Erythroblast (primary cell): ENCODE data around the gene PAX2.

Experiments
- GATA1 ChIP-seq: IDR thresholded peaks from 2 replicates; pipeline ENCODE4 v1.6.1; 2011; ENCODE audit warnings: low read depth, mild to moderate bottlenecking, control low read depth, low read length, moderate library complexity
- POLR2A ChIP-seq: IDR thresholded peaks from 2 replicates; pipeline ENCODE4 v1.6.1; 2011; ENCODE audit warnings: mild to moderate bottlenecking, low read length

DNA sequence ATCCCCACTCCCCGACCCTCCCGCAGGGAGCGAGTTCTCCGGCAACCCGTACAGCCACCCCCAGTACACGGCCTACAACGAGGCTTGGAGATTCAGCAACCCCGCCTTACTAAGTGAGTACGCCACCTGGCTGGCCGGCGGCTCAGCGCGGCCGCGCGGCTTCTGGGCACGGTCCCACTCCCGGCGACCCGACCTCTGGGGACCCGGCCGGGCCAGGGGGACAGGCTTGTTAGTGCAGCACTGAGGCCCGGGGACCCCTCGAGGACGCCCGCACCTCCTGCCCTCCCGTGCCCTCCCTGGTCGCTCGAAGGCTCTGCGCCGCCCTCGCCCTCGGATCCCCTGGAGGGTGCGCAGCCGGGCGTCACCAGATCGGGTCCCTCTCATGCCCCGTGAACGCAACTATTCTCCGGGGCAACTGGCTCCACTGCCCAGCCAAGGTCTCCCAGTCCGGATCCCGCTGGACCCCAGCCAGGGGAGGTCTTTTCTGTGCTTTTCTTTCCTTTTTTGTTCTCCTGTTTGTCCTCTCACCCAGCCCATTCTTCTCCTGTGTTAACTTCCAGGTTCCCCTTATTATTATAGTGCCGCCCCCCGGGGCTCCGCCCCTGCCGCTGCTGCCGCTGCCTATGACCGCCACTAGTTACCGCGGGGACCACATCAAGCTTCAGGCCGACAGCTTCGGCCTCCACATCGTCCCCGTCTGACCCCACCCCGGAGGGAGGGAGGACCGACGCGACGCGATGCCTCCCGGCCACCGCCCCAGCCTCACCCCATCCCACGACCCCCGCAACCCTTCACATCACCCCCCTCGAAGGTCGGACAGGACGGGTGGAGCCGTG is 81.8 kb downstream of the PAX2 start:
- TF ChIP-seq POLR2A (no peak), GATA1 (no peak)
